Measurements from ENCODE around the gene AUP1. TPM values are rescaled to one million over a fixed set of nuclear protein-coding genes. Genes with fewer than 3 reads are reported as not detected.

The AUP1 gene
- polyA plus RNA-seq (2011; rRNA removed) (129 and 181 TPM in 2 replicates), polyA plus RNA-seq (2017; fragmentation: RNase III; extraction: RNeasy Plus Mini Kit Qiagen cat#74134 plus additional on column Dnase treatment) (160 to 164 TPM (median 163 TPM) in 3 replicates), polyA minus RNA-seq (2011; rRNA and poly(A)+ RNA removed) (182 and 216 TPM in 2 replicates)
- polyA plus RNA-seq (2012; cell fraction: cytosol; rRNA removed) = 262 and 310 TPM in 2 replicates
- 733 and 769 TPM in 2 replicates for polyA plus RNA-seq (2012; cell fraction: nucleus; rRNA removed)

GRCh38 chr2:74529357-74530238, at the start of gene AUP1, which contains the start of gene HTRA2:
Gene AUP1, minus strand, starts transcription at chr2:74529706. Its CDS starts 77 bp downstream, at chr2:74529629.
Gene HTRA2, plus strand, starts transcription at chr2:74529933. Its CDS starts 74 bp downstream, at chr2:74530007.
- CTCF ChIA-PET = interaction anchor here (1.3 to 8.5 kb wide), 8 partner anchors 10 to 57 kb away, joined by 4 to 92 read pairs (median 27); partner anchors contain the start of genes CCDC142, PCGF1 and TTC31

More at GRCh38 chr2:74529357-74530238, at the start of gene AUP1, which contains the start of gene HTRA2:
- H3K9me3 ChIP-seq = no peaks in the 10 kb centered on the region
- ATAC-seq = peak; percentile 91 to 97
- H3K27ac ChIP-seq = peak within 1 kb of the TSS; percentile 93 to 96
- POLR2A ChIA-PET = interaction anchor here (0.6 to 1.9 kb wide), 11 partner anchors 9 to 72 kb away, joined by 3 to 11 read pairs (median 5); partner anchors contain the start of genes CCDC142, PCGF1, TTC31 and WBP1
- WGBS (ENCODE audit: missing lambda C conversion rate) = 2% methylated on average over 28 of the region's 87 CpGs
- DNase-seq (ENCODE audit: low read depth in 1 of 2, low spot score in 1 of 2) = peak; percentile 99 to 100
- peak within 1 kb of the TSS; percentile 97 for H3K4me2 ChIP-seq
- TF ChIP-seq HDAC2 (IDR thresholded peaks at IDR 0.05) = peak; percentile 88; the same call in 1 of the 2 replicates
- peak in 1 of 2 experiments; percentile 20; a peak in 1 of 5 replicates for TF ChIP-seq RAD21 (conservative IDR thresholded peaks at IDR 0.05 in 1 of 2, IDR thresholded peaks at IDR 0.05 in 1 of 2)
- TF ChIP-seq MAX (IDR thresholded peaks at IDR 0.05) = peak; percentile 81
- TF ChIP-seq BCL3 (IDR thresholded peaks at IDR 0.05) = peak; percentile 83
- 0 out of 2 replicates have a peak, but pooled peaks have one; percentile 43 for TF ChIP-seq TFCP2L1 (CRISPR knock-in tag; IDR thresholded peaks at IDR 0.05)
- peak; percentile 98 for TF ChIP-seq KDM5A (IDR thresholded peaks at IDR 0.05)
- TF ChIP-seq HEYL (CRISPR knock-in tag; IDR thresholded peaks at IDR 0.05) = no peak
- TF ChIP-seq HOXB13 (CRISPR knock-in tag; IDR thresholded peaks at IDR 0.05; ENCODE audit: low read depth) = no peak
- TF ChIP-seq FOSB (CRISPR knock-in tag; IDR thresholded peaks at IDR 0.05) = no peak
- peak; percentile 74; the same call in 1 of the 2 replicates for TF ChIP-seq E2F6 (IDR thresholded peaks at IDR 0.05; ENCODE audit: borderline replicate concordance, low read depth)
- 0 out of 2 replicates have a peak, but pooled peaks have one; percentile 34 for TF ChIP-seq HMGXB4 (CRISPR knock-in tag; IDR thresholded peaks at IDR 0.05; ENCODE audit: borderline replicate concordance)
- peak; percentile 52; the same call in 1 of the 2 replicates for TF ChIP-seq MAZ (IDR thresholded peaks at IDR 0.05; ENCODE audit: borderline replicate concordance, low read depth, low read length)
- peak; percentile 32; the same call in 1 of the 2 replicates for TF ChIP-seq RFX5 (IDR thresholded peaks at IDR 0.05)
- TF ChIP-seq MYC (IDR thresholded peaks at IDR 0.05; ENCODE audit: borderline replicate concordance, low read length) = peak; percentile 32; the same call in 1 of the 2 replicates
- no peak for TF ChIP-seq USF2 (IDR thresholded peaks at IDR 0.05)
- peak; percentile 86 for TF ChIP-seq POLR2A (IDR thresholded peaks at IDR 0.05; ENCODE audit: low read length)
- TF ChIP-seq CTCF (IDR thresholded peaks at IDR 0.05) = no peak; the same call in 2 of the 3 replicates
- peak; percentile 99 for TF ChIP-seq PHF8 (IDR thresholded peaks at IDR 0.05; ENCODE audit: borderline replicate concordance, low read depth)
- peak; percentile 82 to 98 for TF ChIP-seq JUN (IDR thresholded peaks at IDR 0.05)
- no peak for TF ChIP-seq EHMT2 (IDR thresholded peaks at IDR 0.05; ENCODE audit: low read depth)
- peak; percentile 77 for TF ChIP-seq PBX3 (IDR thresholded peaks at IDR 0.05)
- peak within 1 kb of the TSS; percentile 57 for H3K4me3 ChIP-seq
- no peak for FAIRE-seq
- peaks cover 17% of the 10 kb centered on the region for H3K4me1 ChIP-seq

Measured in A549 (cell line).